K562 (cell line): Measurements from ENCODE around the gene NEU1. TPM values are rescaled to one million over a fixed set of nuclear protein-coding genes. Genes with fewer than 3 reads are reported as not detected.

Experiments
- CHD1 ChIP-seq: fragments of 200-600 bp; sonication (generic); IDR thresholded peaks from one replicate; pipeline ENCODE4 v1.6.1; 2012; ENCODE audit warnings: mild to moderate bottlenecking, moderate library complexity, low read length, inconsistent platforms
- CREB1 ChIP-seq, 2 experiments: sonication (generic) in 1 of 2; formaldehyde crosslinking in 1 of 2; IDR thresholded peaks; 2 replicates each; pipeline versions ENCODE4 v1.6.1 to v1.8.0; 2012 to 2022; ENCODE audit warnings: inconsistent platforms in 1 of 2, mild to moderate bottlenecking in 1 of 2, missing genetic modification reagents in 1 of 2, moderate library complexity in 1 of 2
- FUS ChIP-seq: fragments of 200-400 bp; formaldehyde crosslinking; optimal IDR thresholded peaks from 2 replicates; pipeline ENCODE3; 2017; ENCODE audit warnings: low read depth, low read length
- HDAC6 ChIP-seq: IDR thresholded peaks from 2 replicates; pipeline ENCODE4 v1.6.1; 2012; ENCODE audit warnings: low read depth, mild to moderate bottlenecking, control low read depth, inconsistent platforms, low read length, moderate library complexity
- MNT ChIP-seq, 2 experiments: fragments of 450-650 bp; conservative IDR thresholded peaks; 2 replicates each; pipeline ENCODE4 v1.6.1; 2017; ENCODE audit warnings: mild to moderate bottlenecking in 2 of 2, moderate library complexity in 2 of 2
- RBFOX2 ChIP-seq: fragments of 200-400 bp; formaldehyde crosslinking; IDR thresholded peaks from 2 replicates; pipeline ENCODE4 v1.6.1; 2017; ENCODE audit warnings: low read depth, mild to moderate bottlenecking, low read length, moderate library complexity
- SP1 ChIP-seq: sonication (generic); formaldehyde crosslinking; IDR thresholded peaks from 2 replicates; pipeline ENCODE4 v1.8.1; 2022; ENCODE audit warnings: mild to moderate bottlenecking, missing genetic modification reagents
- STAT5B ChIP-seq: fragments of 250-450 bp; sonication (Bioruptor Pico); IDR thresholded peaks from 2 replicates; pipeline ENCODE4 v1.8.0; 2021; ENCODE audit warnings: mild to moderate bottlenecking, inconsistent platforms
- THRB ChIP-seq: fragments of 450-650 bp; formaldehyde crosslinking; conservative IDR thresholded peaks from 2 replicates; pipeline ENCODE4 v1.4.0; 2022; ENCODE audit warnings: mild to moderate bottlenecking, missing genetic modification characterization
- ZBTB26 ChIP-seq: fragments of 450-650 bp; formaldehyde crosslinking; IDR thresholded peaks from 2 replicates; pipeline ENCODE4 v1.4.0; 2022; ENCODE audit warnings: missing genetic modification characterization
- ZBTB5 ChIP-seq: fragments of 450-650 bp; IDR thresholded peaks from 2 replicates; pipeline ENCODE4 v1.6.1; 2017; ENCODE audit warnings: antibody characterized with exemption
- ZKSCAN8 ChIP-seq: fragments of 200-800 bp; sonication (Bioruptor generic); IDR thresholded peaks from 2 replicates; pipeline ENCODE4 v1.6.1; 2016; ENCODE audit warnings: missing genetic modification characterization, missing compliant biosample characterization
- ZNF175 ChIP-seq: fragments of 200-800 bp; sonication (Bioruptor generic); IDR thresholded peaks from 2 replicates; pipeline ENCODE4 v1.6.1; 2016; ENCODE audit warnings: low read depth, mild to moderate bottlenecking, missing genetic modification characterization, missing compliant biosample characterization
- ZNF311 ChIP-seq: fragments of 250-450 bp; sonication (Bioruptor Pico); IDR thresholded peaks from 2 replicates; pipeline ENCODE4 v1.4.0; 2020; ENCODE audit warnings: mild to moderate bottlenecking, moderate library complexity
- polyA plus RNA-seq, 8 experiments: library from polyadenylated mRNA; depleted of rRNA in 4 of 8; stranded (reverse) in 5 of 8; unstranded in 3 of 8; fragments of >200 nt; fragmentation: Nextera tagmentation in 2 of 8; fragmentation: Illumina TruSeq in 1 of 8; extraction: Ambion mirVana in 2 of 8; extraction: Trizol in 1 of 8; gene quantifications; 2 replicates each; pipeline versions ENCODE4 v1.2.1 to v1.2.3, GENCODE V29; 2011 to 2014; ENCODE audit warnings: inconsistent platforms in 1 of 8, missing spikeins in 1 of 8
- total RNA-seq, 7 experiments: library from RNA; depleted of rRNA in 6 of 7; stranded (reverse); fragments of >200 nt in 6 of 7; fragmentation: Illumina TruSeq in 2 of 7; extraction: Trizol in 2 of 7; gene quantifications; 2 replicates each; pipeline versions ENCODE4 v1.2.1 to v1.2.3, GENCODE V29; 2011 to 2021; ENCODE audit warnings: low replicate concordance in 1 of 7

NEU1 gene
- total and polyA plus RNA-seq, 9 of the 15 experiments (the other 6 are each of a cell fraction or from before 2014, with no cell fraction given), result 14.8 to 67.8 (median 51.0) TPM

- TF ChIP-seq ZBTB26 (CRISPR knock-in tag) (no peak), HDAC6 (no peak), MNT (conservative IDR thresholded peaks at IDR 0.05) (no peak), SP1 (CRISPR knock-in tag) (no peak), STAT5B (CRISPR knock-in tag) (no peak), FUS (no peak), CREB1 (IDR thresholded peaks at IDR 0.05) (no peak), CREB1 (CRISPR knock-in tag; IDR thresholded peaks at IDR 0.05) (no peak), ZNF311 (CRISPR knock-in tag) (no peak), THRB (no peak; the same call in 1 of the 2 replicates), ZBTB5 (no peak), CHD1 (no peak), RBFOX2 (peak; percentile 14; the same call in 1 of the 2 replicates), ZNF175 (CRISPR knock-in tag) (no peak), ZKSCAN8 (CRISPR knock-in tag) (no peak)
Observed at GRCh38 chr6:31838968-31839367, 23.7 kb downstream of the NEU1 start (continued).
